ENCODE results near the gene SLC7A4. TPM values are rescaled to one million over a fixed set of nuclear protein-coding genes. Genes with fewer than 3 reads are reported as not detected.

The SLC7A4 gene
- total RNA-seq, 4 donors from 2014 or later = 2.5 to 11.7 (median 4.5) TPM

DNA sequence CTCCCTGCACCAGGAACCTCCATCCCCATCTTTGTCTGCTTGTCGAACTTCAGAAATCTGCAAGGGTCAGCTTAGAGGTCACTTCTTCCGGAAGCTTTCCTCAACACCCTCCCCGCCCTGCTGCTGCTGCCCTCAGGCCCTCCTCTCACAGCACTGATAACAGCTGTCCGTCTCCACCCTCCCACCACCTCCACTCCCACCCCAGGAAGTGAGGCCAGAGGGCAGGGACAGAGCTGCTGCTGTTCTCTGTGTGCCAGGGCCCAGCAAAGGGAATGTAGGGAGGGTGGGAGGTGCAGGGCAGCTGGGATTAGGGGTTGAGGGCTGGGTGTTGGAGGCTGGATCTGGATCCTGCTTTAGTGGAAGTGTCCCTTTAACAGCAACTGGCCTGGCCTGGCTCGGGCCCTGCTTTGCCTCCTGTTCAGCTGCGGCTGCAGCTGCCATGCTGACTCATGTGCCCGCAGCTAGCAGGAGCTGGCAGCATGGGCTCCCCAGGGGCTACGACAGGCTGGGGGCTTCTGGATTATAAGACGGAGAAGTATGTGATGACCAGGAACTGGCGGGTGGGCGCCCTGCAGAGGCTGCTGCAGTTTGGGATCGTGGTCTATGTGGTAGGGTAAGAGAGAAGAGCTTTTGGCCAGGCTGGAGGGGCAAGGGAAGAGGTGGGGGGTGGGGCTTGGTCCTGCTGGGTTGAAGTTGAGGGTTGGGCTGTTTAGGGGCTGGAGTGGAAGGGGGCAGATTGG, 17.5 kb downstream of the SLC7A4 start, which contains the start of gene P2RX6:
Gene P2RX6, plus strand, starts transcription at position 440 of the 740 bp plus-strand sequence. Its CDS starts 10 bp downstream, at position 450.
- no peak for TF ChIP-seq POLR2A (IDR thresholded peaks at IDR 0.05)
- TF ChIP-seq, protein P1, sequence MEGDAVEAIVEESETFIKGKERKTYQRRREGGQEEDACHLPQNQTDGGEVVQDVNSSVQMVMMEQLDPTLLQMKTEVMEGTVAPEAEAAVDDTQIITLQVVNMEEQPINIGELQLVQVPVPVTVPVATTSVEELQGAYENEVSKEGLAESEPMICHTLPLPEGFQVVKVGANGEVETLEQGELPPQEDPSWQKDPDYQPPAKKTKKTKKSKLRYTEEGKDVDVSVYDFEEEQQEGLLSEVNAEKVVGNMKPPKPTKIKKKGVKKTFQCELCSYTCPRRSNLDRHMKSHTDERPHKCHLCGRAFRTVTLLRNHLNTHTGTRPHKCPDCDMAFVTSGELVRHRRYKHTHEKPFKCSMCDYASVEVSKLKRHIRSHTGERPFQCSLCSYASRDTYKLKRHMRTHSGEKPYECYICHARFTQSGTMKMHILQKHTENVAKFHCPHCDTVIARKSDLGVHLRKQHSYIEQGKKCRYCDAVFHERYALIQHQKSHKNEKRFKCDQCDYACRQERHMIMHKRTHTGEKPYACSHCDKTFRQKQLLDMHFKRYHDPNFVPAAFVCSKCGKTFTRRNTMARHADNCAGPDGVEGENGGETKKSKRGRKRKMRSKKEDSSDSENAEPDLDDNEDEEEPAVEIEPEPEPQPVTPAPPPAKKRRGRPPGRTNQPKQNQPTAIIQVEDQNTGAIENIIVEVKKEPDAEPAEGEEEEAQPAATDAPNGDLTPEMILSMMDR (IDR thresholded peaks at IDR 0.05) = no peak
- Histone ChIP-seq H3K27ac (peak within 1 kb of the TSS; percentile 30 to 88 (median 76)), H3K4me1 (peaks cover 22 to 28% (median 23%) of the 10 kb centered on the region in 3 donors), H3K4me3 (peak within 1 kb of the TSS; percentile 26 to 67 (median 48)), H3K9me3 (no peaks in the 10 kb centered on the region), H3K36me3 (no peaks in the 10 kb centered on the region), H3K27me3 (no peaks in the 10 kb centered on the region)
- 18 to 28% methylated on average over 11 of the region's 12 CpGs for WGBS, 2 donors
- intact Hi-C loops (cut with DNase I) = no loop called here
- DNase-seq = no peak

DNA sequence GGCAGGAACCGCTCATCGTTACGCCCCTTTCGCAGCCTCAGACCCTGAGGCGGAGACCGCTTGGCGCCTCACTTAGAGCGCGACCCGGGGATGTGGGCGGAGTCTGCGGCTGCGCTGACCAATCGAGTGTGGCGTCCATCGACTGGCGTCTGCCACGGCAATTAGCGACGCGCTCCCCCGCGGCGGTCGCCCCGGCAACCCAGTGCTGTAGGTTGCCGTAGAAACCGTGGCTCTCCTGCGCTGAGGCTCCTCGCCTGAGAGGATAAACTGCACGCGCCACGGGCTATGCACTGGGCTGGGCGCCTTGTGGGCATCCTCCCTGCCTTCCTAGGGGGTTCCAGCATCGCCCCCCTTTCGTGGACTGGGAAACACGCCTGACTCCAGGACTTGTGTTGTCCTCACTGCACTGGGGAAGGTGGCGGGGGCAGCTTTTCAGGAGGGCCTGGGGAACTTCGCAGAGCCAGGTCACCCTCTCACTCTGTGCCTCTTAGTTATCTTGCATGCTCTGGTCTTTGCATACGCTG, 18.1 kb downstream of the SLC7A4 start:
- intact Hi-C loops (cut with DNase I) = no loop called here
- peak overlapping the region; percentile 26 to 67 (median 48) for H3K4me3 ChIP-seq
- no peak for TF ChIP-seq POLR2A (IDR thresholded peaks at IDR 0.05)
- TF ChIP-seq, protein P1 (IDR thresholded peaks at IDR 0.05) = no peak
- no peaks in the 10 kb centered on the region for H3K36me3 ChIP-seq
- WGBS, 2 donors = 2 to 3% methylated on average over 6 to 7 of the region's 40 CpGs
- H3K4me1 ChIP-seq = peaks cover 22 to 28% (median 23%) of the 10 kb centered on the region in 3 donors
- peak; percentile 47 for DNase-seq
- H3K9me3 ChIP-seq = no peaks in the 10 kb centered on the region
- no peaks in the 10 kb centered on the region for H3K27me3 ChIP-seq
- H3K27ac ChIP-seq = peak overlapping the region; percentile 30 to 88 (median 76)

DNA sequence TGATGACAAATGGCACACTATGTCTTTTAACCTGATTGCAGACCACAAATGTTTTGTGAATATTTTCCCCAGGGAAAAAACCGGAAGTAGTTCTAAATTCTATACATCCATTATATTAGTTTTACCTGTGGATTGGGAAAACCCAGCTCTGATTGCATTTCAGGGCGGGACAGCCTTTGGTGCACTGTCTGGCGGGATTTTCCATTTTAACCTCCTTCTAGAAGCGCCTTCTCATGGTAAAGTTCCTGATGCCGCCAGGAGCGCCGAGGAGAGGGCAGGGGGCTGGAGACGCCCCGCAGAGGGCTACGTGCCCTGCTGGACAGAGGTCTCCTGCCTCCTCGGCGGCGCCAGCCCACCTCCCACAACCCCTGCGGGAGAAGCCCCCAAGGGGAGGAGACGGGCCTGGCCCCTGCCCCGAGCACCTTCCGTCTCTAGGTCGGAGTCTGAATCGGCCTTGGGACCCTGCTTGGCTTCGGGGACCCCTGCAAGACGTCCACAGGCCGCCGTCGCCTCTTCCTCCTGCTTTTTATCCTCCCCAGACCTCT, 18.6 kb downstream of the SLC7A4 start:
- Histone ChIP-seq H3K27ac (peak overlapping the region; percentile 30 to 88 (median 76)), H3K4me3 (peak overlapping the region; percentile 26 to 67 (median 48)), H3K27me3 (no peaks in the 10 kb centered on the region), H3K9me3 (no peaks in the 10 kb centered on the region), H3K4me1 (peaks cover 22 to 28% (median 23%) of the 10 kb centered on the region in 3 donors), H3K36me3 (no peaks in the 10 kb centered on the region)
- WGBS, 2 donors = 16 to 24% methylated on average over 5 to 18 of the region's 24 CpGs
- DNase-seq = no peak
- intact Hi-C loops (cut with DNase I) = no loop called here
- TF ChIP-seq, protein P1 (IDR thresholded peaks at IDR 0.05) = no peak
- peak in 1 of 4 donors; percentile 17 for TF ChIP-seq POLR2A (IDR thresholded peaks at IDR 0.05)

DNA sequence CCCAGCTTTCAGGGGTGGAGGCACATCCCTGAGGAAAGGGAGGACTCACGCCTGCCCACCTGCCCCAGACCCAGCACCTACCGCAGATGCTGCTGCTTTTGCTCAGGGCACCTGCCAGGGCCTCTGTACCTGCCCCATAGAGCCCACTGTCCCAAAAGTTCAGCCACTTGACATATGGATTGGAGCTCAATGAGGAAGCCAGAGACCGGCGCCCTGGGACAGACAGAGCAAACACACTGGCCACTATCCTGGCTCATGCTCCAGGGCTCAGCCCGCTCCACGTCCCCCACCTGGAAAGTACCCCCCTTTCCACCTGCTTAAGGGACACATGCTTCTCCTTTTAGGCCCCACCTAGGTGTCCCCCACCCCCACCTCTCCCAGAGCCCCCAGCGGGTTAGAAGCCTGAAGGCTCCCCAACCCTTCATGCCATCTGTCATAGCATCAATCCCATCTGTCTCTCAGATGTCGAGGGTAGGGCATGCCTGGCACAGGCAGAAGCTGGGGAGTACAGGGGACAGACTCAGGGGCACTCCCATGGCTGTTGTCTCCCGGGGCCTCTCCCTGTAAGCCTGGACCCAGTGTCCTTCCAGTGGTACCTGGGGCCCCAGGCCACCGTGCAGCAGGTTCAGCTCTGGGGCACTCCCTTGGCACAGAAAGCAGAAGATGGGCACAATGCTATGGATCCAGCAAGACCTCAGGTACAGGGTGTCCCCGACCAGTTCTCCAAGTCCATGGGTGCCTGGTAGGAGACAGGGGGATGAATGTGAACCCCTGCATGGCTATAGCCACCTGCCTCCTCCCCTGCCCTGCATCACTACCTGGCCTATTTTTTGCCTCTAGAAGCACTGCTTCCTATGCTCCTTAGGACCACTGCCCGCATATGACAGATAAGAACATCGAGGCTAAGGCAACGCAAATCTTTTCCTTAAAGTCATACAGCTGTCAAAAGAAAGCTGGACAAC, 19.6 kb downstream of the SLC7A4 start:
- 70 to 81% methylated on average over 2 to 8 of the region's 14 CpGs for WGBS, 2 donors
- H3K27me3 ChIP-seq = no peaks in the 10 kb centered on the region
- no peak overlapping the region for H3K27ac ChIP-seq
- H3K36me3 ChIP-seq = no peaks in the 10 kb centered on the region
- intact Hi-C loops (cut with DNase I) = no loop called here
- TF ChIP-seq POLR2A (IDR thresholded peaks at IDR 0.05) = no peak
- TF ChIP-seq, protein P1 (IDR thresholded peaks at IDR 0.05) = no peak
- no peak for DNase-seq
- H3K4me3 ChIP-seq = no peak overlapping the region
- peaks cover 22 to 28% (median 23%) of the 10 kb centered on the region in 3 donors for H3K4me1 ChIP-seq
- H3K9me3 ChIP-seq = no peaks in the 10 kb centered on the region

Measured in esophagus squamous epithelium (tissue), 5 donors.